Testis (tissue), 3 donors: Measurements from ENCODE around the gene UBASH3A. TPM values are rescaled to one million over a fixed set of nuclear protein-coding genes. Genes with fewer than 3 reads are reported as not detected.
A peak's percentile ranks its signal among the peaks of the same experiment; 100 is the strongest.

Experiments
- DNase-seq: peaks from one replicate; pipeline ENCODE4 v3.0.0-alpha.2; 2019
- H3K27ac ChIP-seq, 2 donors: fragments of 200-600 bp; sonication (generic); one replicate each; pipeline ENCODE4 v1.5.1; 2019
- H3K27me3 ChIP-seq: fragments of 200-600 bp; sonication (generic); one replicate; pipeline ENCODE4 v1.5.1; 2019
- H3K36me3 ChIP-seq: fragments of 200-600 bp; sonication (generic); one replicate; pipeline ENCODE4 v1.5.1; 2017; ENCODE audit warnings: low read depth; ENCODE audit errors: missing control alignments
- H3K4me1 ChIP-seq: fragments of 200-600 bp; sonication (generic); one replicate; pipeline ENCODE4 v1.5.1; 2019
- H3K4me3 ChIP-seq, 2 donors: fragments of 200-600 bp; sonication (generic); one replicate each; pipeline ENCODE4 v1.5.1; 2017 to 2019
- H3K9me3 ChIP-seq: fragments of 200-600 bp; sonication (generic); one replicate; pipeline ENCODE4 v1.5.1; 2017
- POLR2A ChIP-seq: fragments of 450-650 bp; IDR thresholded peaks from one replicate; pipeline ENCODE4 v1.6.1; 2017; ENCODE audit warnings: antibody characterized with exemption, mild to moderate bottlenecking, moderate library complexity
- WGBS, 2 donors: methylation state at CpG; one replicate each; pipeline ENCODE4 v1.1.5; 2018; 5-methylcytosine and 5-hydroxymethylcytosine counted together
- intact Hi-C: fragments of 100-400 bp; cut with DNase I; formaldehyde crosslinking; loops from one replicate; pipeline ENCODE4 v1.15.1; 2023; ENCODE audit warnings: low total_unique reads
- polyA plus RNA-seq: library from polyadenylated mRNA; stranded (reverse); fragments of 350-450 nt; fragmentation: Illumina TruSeq; extraction: RNeasy Lipid Tissue Mini Kit (QIAGEN cat#74804); gene quantifications from one replicate; pipeline ENCODE4 v1.2.3, GENCODE V29; 2014; ENCODE audit warnings: low read depth, low replicate concordance; ENCODE audit not compliant: insufficient read depth
- total RNA-seq, 2 donors: library from RNA; depleted of rRNA; stranded (reverse); fragments of >200 nt; gene quantifications; one replicate each; pipeline ENCODE4 v1.2.3, GENCODE V29; 2016
- TF ChIP-seq, protein P1 (sequence below), 3 experiments: fragments of 450-650 bp in 2 of 3; fragments of 200-600 bp in 1 of 3; sonication (generic) in 1 of 3; IDR thresholded peaks; one replicate each; pipeline ENCODE4 v1.5.1; 2016 to 2019; ENCODE audit warnings: antibody characterized with exemption in 3 of 3, mild to moderate bottlenecking in 2 of 3, moderate library complexity in 1 of 3

Gene UBASH3A
- total and polyA plus RNA-seq, 3 donors from 2014 or later = 0.39 to 1.4 (median 0.40) TPM

DNA sequence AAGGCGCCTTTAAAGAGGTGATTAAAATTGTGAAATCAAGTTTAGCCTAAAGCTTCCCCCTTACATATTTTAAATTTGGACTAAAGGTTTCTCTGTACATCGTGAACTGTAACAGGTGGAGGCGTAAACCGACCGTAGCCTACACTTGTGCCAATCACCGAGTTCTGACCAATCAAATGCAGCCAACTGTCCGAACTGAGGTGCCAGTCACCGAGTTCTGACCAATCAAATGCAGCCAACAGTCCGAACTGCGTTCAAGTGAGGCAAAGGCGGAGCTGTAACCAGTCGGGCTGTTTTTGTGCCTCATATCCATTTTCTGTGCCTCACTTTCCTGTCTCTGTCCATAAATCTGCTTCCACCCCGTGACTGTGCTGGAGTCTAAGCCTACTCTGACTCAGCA, 44.8 kb upstream of the UBASH3A start:
- 58 to 63% methylated on average over 11 to 13 of the region's 13 CpGs for WGBS, 2 donors
- Histone ChIP-seq H3K36me3 (no peaks in the 10 kb centered on the region), H3K27me3 (no peaks in the 10 kb centered on the region), H3K9me3 (no peaks in the 10 kb centered on the region), H3K27ac (no peak overlapping the region), H3K4me1 (no peaks in the 10 kb centered on the region), H3K4me3 (peak overlapping the region in 1 of 2 donors; percentile 26)
- DNase-seq = peak; percentile 79
- TF ChIP-seq, protein P1, sequence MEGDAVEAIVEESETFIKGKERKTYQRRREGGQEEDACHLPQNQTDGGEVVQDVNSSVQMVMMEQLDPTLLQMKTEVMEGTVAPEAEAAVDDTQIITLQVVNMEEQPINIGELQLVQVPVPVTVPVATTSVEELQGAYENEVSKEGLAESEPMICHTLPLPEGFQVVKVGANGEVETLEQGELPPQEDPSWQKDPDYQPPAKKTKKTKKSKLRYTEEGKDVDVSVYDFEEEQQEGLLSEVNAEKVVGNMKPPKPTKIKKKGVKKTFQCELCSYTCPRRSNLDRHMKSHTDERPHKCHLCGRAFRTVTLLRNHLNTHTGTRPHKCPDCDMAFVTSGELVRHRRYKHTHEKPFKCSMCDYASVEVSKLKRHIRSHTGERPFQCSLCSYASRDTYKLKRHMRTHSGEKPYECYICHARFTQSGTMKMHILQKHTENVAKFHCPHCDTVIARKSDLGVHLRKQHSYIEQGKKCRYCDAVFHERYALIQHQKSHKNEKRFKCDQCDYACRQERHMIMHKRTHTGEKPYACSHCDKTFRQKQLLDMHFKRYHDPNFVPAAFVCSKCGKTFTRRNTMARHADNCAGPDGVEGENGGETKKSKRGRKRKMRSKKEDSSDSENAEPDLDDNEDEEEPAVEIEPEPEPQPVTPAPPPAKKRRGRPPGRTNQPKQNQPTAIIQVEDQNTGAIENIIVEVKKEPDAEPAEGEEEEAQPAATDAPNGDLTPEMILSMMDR (IDR thresholded peaks at IDR 0.05) = no peak
- TF ChIP-seq POLR2A = no peak
- intact Hi-C loops = no loop called here

DNA sequence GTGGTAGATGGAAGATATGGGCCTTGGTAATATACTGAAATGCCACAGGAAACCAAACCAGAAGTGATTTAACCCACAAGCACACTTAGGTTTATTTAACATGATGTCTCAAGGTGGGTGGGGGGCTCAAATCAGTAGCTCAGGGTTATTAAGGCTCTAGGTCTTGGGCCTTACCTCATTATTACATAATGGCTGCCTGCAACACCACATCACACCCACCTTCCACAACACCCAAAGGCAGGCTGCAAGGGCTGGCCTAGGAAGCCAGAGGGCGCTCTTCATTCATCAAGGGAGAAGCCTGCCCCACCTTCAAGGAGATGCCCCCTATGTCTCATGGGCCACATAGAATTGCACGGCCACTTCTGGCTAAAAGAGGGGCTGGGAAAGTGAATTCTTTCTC, 43.4 kb upstream of the UBASH3A start:
- WGBS, 2 donors = 71 to 84% methylated on average over 2 of the region's 2 CpGs

DNA sequence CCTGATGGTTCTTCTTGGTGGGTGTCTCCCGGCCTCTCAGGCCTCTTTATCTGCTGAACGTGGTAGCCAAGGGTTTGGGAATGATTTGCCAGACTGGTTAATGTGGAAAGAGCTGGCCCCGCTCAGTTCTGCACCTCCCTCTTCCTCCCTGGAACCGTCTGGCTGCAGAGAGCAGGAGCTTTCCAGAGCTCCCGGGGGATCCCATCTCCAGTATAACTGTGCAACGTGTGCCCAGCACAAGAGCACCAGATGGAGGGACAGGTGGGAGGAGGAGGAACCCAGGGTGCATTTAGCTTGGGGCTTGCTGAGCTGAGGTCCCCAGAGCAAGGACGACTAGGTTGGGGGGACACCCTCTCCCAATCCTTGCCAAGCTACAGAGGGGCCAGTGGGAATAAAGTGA, 42.4 kb upstream of the UBASH3A start:
- WGBS, 2 donors = 35 to 38% methylated on average over 6 to 7 of the region's 7 CpGs
- Histone ChIP-seq H3K4me3 (no peak overlapping the region), H3K27me3 (no peaks in the 10 kb centered on the region), H3K27ac (no peak overlapping the region), H3K36me3 (no peaks in the 10 kb centered on the region), H3K9me3 (no peaks in the 10 kb centered on the region), H3K4me1 (no peaks in the 10 kb centered on the region)
- no peak for DNase-seq
- no peak for TF ChIP-seq POLR2A
- TF ChIP-seq, protein P1 (IDR thresholded peaks at IDR 0.05) = no peak
- intact Hi-C loops = no loop called here

More for the DNA sequence above, 43.4 kb upstream of the UBASH3A start:
- no peak for DNase-seq
- Histone ChIP-seq H3K4me1 (no peaks in the 10 kb centered on the region), H3K27ac (no peak overlapping the region), H3K27me3 (no peaks in the 10 kb centered on the region), H3K4me3 (no peak overlapping the region), H3K36me3 (no peaks in the 10 kb centered on the region), H3K9me3 (no peaks in the 10 kb centered on the region)
- intact Hi-C loops = no loop called here
- no peak for TF ChIP-seq POLR2A

DNA sequence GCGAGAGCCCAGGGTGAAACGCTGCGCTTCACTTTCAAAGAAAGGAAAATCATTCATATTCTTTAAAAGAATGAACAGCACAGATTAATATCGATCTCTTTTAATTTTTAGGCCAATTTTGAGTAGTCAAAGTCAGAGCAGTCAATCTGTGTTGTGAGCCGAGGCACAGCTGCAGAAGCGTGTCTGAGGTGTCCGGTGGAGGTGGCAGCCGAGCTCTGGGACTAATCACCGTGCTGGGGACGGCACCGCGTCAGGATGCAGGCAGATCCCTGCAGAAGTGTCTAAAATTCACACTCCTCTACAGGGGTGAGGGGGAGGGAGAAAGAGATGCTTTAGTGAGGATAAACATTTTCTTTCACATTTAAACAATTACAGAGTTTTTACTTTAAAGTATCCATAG, 41.5 kb upstream of the UBASH3A start:
- Histone ChIP-seq H3K9me3 (no peaks in the 10 kb centered on the region), H3K4me1 (no peaks in the 10 kb centered on the region), H3K36me3 (no peaks in the 10 kb centered on the region), H3K27me3 (no peaks in the 10 kb centered on the region), H3K27ac (no peak overlapping the region), H3K4me3 (no peak overlapping the region)
- 66 to 68% methylated on average over 12 of the region's 12 CpGs for WGBS, 2 donors
- TF ChIP-seq, protein P1 (IDR thresholded peaks at IDR 0.05) = no peak
- no peak for TF ChIP-seq POLR2A
- no peak for DNase-seq
- intact Hi-C loops = no loop called here

DNA sequence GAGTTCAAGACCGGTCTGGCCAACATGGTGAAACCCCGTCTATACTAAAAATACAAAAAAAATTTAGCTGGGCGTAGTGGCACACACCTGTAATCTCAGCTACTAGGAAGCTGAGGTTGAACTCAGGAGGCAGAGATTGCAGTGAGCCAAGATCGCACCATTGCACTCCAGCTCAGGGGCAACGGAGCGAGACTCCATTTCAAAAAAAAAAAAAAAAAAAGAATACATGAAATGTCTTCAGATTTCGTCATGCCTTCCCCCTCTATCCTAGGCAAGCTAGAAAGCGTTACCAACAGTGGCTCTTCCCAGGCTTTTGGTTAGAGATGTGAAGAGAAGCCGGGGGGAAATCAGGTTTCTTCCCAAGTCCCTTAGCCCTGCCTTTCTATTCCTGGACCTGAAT, 41.0 kb upstream of the UBASH3A start:
- TF ChIP-seq, protein P1 (IDR thresholded peaks at IDR 0.05) = no peak
- TF ChIP-seq POLR2A = no peak
- DNase-seq = no peak
- Histone ChIP-seq H3K27me3 (no peaks in the 10 kb centered on the region), H3K27ac (no peak overlapping the region), H3K9me3 (no peaks in the 10 kb centered on the region), H3K4me3 (no peak overlapping the region), H3K36me3 (no peaks in the 10 kb centered on the region), H3K4me1 (no peaks in the 10 kb centered on the region)
- intact Hi-C loops = no loop called here
- WGBS, 2 donors = 66 to 82% methylated on average over 8 to 9 of the region's 9 CpGs
